ENCODE data around the gene SEC16A.
"Not testable (repeated sequence)": the region's sequence is repeated elsewhere in the genome, so short reads cannot be mapped to it uniquely, and the experiment has no call there.

SEC16A gene

GRCh38 chr9:136426787-136427186, 56.1 kb downstream of the SEC16A start:
- Histone ChIP-seq H3K36me3 (ENCODE audit: low read depth) (peaks cover 42% of the 10 kb centered on the region), H3K9me3 (ENCODE audit: severe bottlenecking) (no peaks in the 10 kb centered on the region)
- TF ChIP-seq, protein P1, sequence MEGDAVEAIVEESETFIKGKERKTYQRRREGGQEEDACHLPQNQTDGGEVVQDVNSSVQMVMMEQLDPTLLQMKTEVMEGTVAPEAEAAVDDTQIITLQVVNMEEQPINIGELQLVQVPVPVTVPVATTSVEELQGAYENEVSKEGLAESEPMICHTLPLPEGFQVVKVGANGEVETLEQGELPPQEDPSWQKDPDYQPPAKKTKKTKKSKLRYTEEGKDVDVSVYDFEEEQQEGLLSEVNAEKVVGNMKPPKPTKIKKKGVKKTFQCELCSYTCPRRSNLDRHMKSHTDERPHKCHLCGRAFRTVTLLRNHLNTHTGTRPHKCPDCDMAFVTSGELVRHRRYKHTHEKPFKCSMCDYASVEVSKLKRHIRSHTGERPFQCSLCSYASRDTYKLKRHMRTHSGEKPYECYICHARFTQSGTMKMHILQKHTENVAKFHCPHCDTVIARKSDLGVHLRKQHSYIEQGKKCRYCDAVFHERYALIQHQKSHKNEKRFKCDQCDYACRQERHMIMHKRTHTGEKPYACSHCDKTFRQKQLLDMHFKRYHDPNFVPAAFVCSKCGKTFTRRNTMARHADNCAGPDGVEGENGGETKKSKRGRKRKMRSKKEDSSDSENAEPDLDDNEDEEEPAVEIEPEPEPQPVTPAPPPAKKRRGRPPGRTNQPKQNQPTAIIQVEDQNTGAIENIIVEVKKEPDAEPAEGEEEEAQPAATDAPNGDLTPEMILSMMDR (IDR thresholded peaks at IDR 0.05; ENCODE audit: poor library complexity, severe bottlenecking): no peak

DNA sequence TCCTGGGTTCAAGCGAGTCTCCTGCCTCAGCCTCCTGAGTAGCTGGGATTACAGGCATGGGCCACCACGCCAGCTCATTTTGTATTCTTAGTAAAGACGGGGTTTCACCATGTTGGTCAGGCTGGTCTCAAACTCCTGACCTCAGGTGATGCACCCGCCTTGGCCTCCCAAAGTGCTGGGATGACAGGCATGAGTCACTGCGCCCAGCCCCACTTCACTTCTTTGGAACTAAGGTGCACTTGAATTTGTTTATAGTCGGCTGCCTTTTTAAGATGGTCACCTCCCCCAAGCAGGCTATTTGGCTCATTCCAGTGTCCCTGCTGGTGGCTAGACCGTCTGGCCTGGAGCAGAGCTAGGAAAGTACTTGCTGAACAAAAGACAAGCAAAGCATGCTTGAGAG, 57.5 kb downstream of the SEC16A start:
- ATAC-seq (ENCODE audit: low read depth); H3K27me3 ChIP-seq (ENCODE audit: insufficient read depth, poor library complexity, severe bottlenecking); H3K4me1 ChIP-seq (ENCODE audit: insufficient read depth, poor library complexity, severe bottlenecking); H3K9me3 ChIP-seq (ENCODE audit: severe bottlenecking); H3K27ac ChIP-seq (ENCODE audit: poor library complexity, severe bottlenecking); H3K4me3 ChIP-seq (ENCODE audit: severe bottlenecking); DNase-seq (ENCODE audit: low spot score): not testable (repeated sequence)
- peaks cover 51% of the 10 kb centered on the region for H3K36me3 ChIP-seq (ENCODE audit: low read depth)

More at GRCh38 chr9:136426787-136427186, 56.1 kb downstream of the SEC16A start:
- no peak overlapping the region for H3K4me3 ChIP-seq (ENCODE audit: severe bottlenecking)
- DNase-seq (ENCODE audit: low spot score) (no peak), ATAC-seq (ENCODE audit: low read depth) (no peak)
- no peaks in the 10 kb centered on the region for H3K27me3 ChIP-seq (ENCODE audit: insufficient read depth, poor library complexity, severe bottlenecking)
- no peak overlapping the region for H3K27ac ChIP-seq (ENCODE audit: poor library complexity, severe bottlenecking)
- no peaks in the 10 kb centered on the region for H3K4me1 ChIP-seq (ENCODE audit: insufficient read depth, poor library complexity, severe bottlenecking)

DNA sequence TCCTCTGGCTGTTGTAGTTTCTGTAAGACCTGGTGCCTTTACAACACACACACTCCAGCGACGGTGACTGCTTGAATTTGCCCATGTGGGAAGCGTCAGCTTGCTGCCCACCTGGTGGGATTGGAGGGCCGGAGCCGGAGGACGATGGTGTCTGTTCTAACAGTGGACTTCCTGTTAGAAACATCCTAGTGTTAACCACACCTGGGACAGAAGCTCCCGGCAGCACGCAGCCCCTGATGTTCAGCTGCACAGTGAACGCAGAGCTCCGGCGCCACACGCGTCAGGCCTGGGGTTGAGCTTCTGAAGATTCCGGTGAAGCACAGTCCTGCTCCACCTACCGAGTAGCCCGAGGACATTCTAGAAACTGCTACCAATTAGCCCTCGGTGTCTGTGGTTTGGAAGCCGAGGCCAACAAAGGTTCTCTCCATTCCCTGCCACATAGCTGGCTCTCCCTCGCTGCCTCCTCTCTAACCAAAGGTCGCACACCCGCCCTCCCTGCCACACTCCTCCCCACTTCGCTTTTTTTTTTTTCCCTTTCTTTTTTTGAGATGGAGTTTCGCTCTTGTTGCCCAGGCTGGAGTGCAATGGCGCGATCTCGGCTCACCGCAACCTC, 58.0 kb downstream of the SEC16A start:
- H3K27ac ChIP-seq (ENCODE audit: poor library complexity, severe bottlenecking): no peak overlapping the region
- no peak overlapping the region for H3K4me3 ChIP-seq (ENCODE audit: severe bottlenecking)
- H3K9me3 ChIP-seq (ENCODE audit: severe bottlenecking): no peaks in the 10 kb centered on the region
- H3K27me3 ChIP-seq (ENCODE audit: insufficient read depth, poor library complexity, severe bottlenecking): no peaks in the 10 kb centered on the region
- H3K4me1 ChIP-seq (ENCODE audit: insufficient read depth, poor library complexity, severe bottlenecking): no peaks in the 10 kb centered on the region
- ATAC-seq (ENCODE audit: low read depth) (no peak), DNase-seq (ENCODE audit: low spot score) (peak; percentile 47)
- TF ChIP-seq, protein P1 (IDR thresholded peaks at IDR 0.05; ENCODE audit: poor library complexity, severe bottlenecking): no peak
- peaks cover 51% of the 10 kb centered on the region for H3K36me3 ChIP-seq (ENCODE audit: low read depth)

GRCh38 chr9:136423432-136424146, 59.3 kb downstream of the SEC16A start:
- TF ChIP-seq, protein P1 (IDR thresholded peaks at IDR 0.05; ENCODE audit: poor library complexity, severe bottlenecking): no peak
- H3K27me3 ChIP-seq (ENCODE audit: insufficient read depth, poor library complexity, severe bottlenecking): no peaks in the 10 kb centered on the region
- no peak overlapping the region for H3K27ac ChIP-seq (ENCODE audit: poor library complexity, severe bottlenecking)
- H3K9me3 ChIP-seq (ENCODE audit: severe bottlenecking): no peaks in the 10 kb centered on the region
- ATAC-seq (ENCODE audit: low read depth): no peak
- H3K4me1 ChIP-seq (ENCODE audit: insufficient read depth, poor library complexity, severe bottlenecking): no peaks in the 10 kb centered on the region
- DNase-seq (ENCODE audit: low spot score): peak; percentile 54
- H3K4me3 ChIP-seq (ENCODE audit: severe bottlenecking): no peak overlapping the region
- H3K36me3 ChIP-seq (ENCODE audit: low read depth): peaks cover 57% of the 10 kb centered on the region

DNA sequence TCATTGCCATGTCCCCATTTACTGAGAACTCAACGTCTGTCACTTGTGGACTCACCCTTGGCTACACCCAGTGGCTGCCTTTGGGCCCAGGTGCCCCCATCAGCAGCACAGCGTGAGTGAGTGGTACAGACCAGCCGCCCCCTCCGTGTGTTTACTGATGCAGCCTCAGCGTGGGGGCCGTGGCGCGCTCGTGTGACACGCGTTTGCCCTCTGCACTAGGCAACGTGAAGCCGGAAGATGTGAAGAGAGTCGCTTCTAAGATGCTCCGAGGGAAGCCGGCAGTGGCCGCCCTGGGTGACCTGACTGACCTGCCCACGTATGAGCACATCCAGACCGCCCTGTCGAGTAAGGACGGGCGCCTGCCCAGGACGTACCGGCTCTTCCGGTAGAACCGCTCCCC, 60.0 kb downstream of the SEC16A start:
- Histone ChIP-seq H3K9me3 (ENCODE audit: severe bottlenecking) (no peaks in the 10 kb centered on the region), H3K4me3 (ENCODE audit: severe bottlenecking) (no peak overlapping the region), H3K4me1 (ENCODE audit: insufficient read depth, poor library complexity, severe bottlenecking) (no peaks in the 10 kb centered on the region), H3K36me3 (ENCODE audit: low read depth) (peaks cover 63% of the 10 kb centered on the region), H3K27me3 (ENCODE audit: insufficient read depth, poor library complexity, severe bottlenecking) (no peaks in the 10 kb centered on the region), H3K27ac (ENCODE audit: poor library complexity, severe bottlenecking) (no peak overlapping the region)
- ATAC-seq (ENCODE audit: low read depth) (no peak), DNase-seq (ENCODE audit: low spot score) (peak; percentile 49)
- TF ChIP-seq, protein P1 (IDR thresholded peaks at IDR 0.05; ENCODE audit: poor library complexity, severe bottlenecking): no peak

Data from RWPE2 (cell line).